GM19351 (cell line): ENCODE measurements around the gene ITPR3.
"Not testable (repeated sequence)": the region's sequence is repeated elsewhere in the genome, so short reads cannot be mapped to it uniquely, and the experiment has no call there.

ENCODE experiments used
- ATAC-seq: cut with Tn5 transposase; IDR thresholded peaks from one replicate; pipeline ENCODE4 v1.9.1; 2021; ENCODE audit warnings: mild to moderate bottlenecking, moderate library complexity; ENCODE audit not compliant: unreplicated experiment

ITPR3 gene

GRCh38 chr6:33610779-33611732 is 10.1 kb upstream of the ITPR3 start:
- ATAC-seq, result no peak

GRCh38 chr6:33613146-33613794 is 7.9 kb upstream of the ITPR3 start:
- ATAC-seq, result no peak

GRCh38 chr6:33613795-33614168 is 7.3 kb upstream of the ITPR3 start:
- ATAC-seq, result no peak

GRCh38 chr6:33616113-33616512 is 5.0 kb upstream of the ITPR3 start:
- no peak for ATAC-seq

DNA sequence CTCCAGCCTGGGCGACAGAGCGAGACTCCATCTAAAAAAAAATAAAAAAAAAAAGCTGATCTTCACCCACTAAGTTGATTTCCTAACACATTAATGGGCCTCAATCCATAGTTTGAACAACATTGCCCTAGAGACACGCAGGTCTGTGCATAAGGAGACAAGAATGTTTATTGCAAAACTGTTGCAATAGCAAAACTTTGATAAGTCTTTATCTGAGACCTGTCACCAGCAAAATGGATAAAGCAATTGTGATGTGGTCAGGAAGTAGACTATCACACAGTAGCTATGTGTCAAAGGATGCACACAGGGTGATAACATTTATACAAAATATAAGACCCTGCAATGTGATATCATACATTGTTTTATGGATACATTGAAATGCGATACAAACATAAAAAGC is 4.2 kb upstream of the ITPR3 start:
- no peak for ATAC-seq

DNA sequence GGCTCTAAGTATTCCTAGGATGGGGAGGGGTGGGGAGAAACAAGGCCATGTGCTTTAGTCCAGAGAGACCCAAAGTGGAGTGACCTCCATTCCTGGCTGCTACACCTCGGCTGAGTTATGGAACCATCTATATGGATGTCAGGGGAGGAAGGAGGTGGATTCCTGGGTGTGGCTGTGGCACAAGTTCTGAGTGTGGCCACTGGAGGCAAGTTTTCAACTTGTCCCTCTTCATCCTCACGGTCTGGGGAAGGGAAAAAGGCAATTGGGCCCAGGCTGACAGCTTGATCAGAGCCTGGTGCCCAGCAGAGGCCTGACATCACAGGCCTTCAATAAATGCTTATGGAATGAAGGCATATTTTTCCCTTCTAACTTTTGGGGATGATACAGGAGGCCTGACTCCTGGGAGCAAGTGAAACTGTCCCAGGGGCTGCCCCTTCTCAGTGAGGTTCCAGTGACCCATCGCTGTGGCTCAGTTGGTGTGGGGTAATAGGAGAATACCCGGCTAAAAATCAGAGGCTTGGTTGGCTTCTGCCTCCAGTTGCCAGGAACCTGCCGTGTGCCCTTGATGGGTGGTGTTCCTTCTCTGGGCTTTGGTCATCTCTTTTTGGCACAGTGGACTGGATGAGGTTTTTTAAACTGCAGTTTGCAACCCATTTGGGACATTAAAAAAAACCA is 1.8 kb upstream of the ITPR3 start:
- ATAC-seq, result no peak

- no peak for ATAC-seq
Observed at GRCh38 chr6:33620158-33620855, 815 bp upstream of the ITPR3 start.

- ATAC-seq, result peak; percentile 39
Observed at GRCh38 chr6:33621711-33622388, 728 bp downstream of the ITPR3 start.

- no peak for ATAC-seq
Observed at GRCh38 chr6:33622456-33623431, 1.6 kb downstream of the ITPR3 start.

GRCh38 chr6:33623895-33624381 is 2.8 kb downstream of the ITPR3 start:
- ATAC-seq, result no peak

- no peak for ATAC-seq
Observed at GRCh38 chr6:33624856-33625255, 3.7 kb downstream of the ITPR3 start.

GRCh38 chr6:33627876-33628275 is 6.8 kb downstream of the ITPR3 start:
- ATAC-seq, result no peak

- no peak for ATAC-seq
Observed at GRCh38 chr6:33628401-33628964, 7.4 kb downstream of the ITPR3 start.

DNA sequence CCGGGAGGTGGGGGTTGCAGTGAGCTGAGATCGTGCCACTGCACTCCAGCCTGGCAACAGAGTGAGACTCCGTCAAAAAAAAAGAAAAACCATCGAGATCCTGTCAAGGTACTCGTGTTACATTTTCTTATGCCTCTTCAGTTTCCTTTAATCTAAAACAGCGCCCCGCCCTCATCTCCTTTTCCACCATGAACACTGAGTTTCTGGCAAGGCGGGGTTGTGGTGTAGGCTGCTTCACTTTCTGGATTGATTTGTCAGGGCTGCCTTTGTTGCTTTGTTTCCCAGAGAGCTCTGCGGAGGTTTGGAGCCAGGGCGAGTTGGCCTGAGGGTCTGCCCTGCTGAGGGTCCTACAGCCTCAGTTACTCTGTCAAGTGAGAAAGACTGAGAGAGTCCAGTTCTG is 8.9 kb downstream of the ITPR3 start:
- ATAC-seq, result no peak

- ATAC-seq, result not testable (repeated sequence)
Observed at GRCh38 chr6:33631521-33631920, 10.4 kb downstream of the ITPR3 start.

- no peak for ATAC-seq
Observed at GRCh38 chr6:33631971-33632557, 10.9 kb downstream of the ITPR3 start.

- ATAC-seq, result no peak
Observed at GRCh38 chr6:33632558-33633039, 11.5 kb downstream of the ITPR3 start.

DNA sequence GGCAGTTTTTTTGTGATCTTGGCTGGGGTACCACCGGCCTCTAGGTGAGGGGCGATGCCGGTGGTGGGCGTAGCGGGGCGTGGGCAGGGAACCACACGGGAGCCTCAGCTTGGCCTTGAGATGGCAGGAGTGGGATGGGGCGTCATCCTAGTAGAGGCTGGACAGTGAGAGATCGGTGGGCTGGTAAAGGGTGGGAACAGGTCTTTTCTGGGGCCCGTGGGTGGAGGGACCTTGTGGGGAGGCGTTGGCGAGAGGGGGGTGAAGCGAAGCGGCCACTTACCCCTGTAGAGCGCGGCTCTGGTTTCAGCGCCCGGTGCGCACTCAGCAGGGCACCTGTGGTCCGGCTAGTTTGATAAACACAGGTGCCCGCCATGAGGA is 12.0 kb downstream of the ITPR3 start:
- ATAC-seq, result no peak
